Activated CD8-positive, alpha-beta T cell treated with anti-CD3 and anti-CD28 coated beads for 36 hours (primary cell): ENCODE data around the gene MTCL1. TPM values are rescaled to one million over a fixed set of nuclear protein-coding genes. Genes with fewer than 3 reads are reported as not detected.

ENCODE experiments used
- ATAC-seq: fragments of 200-7000 bp; cut with Tn5 transposase; one replicate; pipeline ENCODE4 v1.10.0; 2021; ENCODE audit warnings: mild to moderate bottlenecking, moderate library complexity
- CTCF ChIA-PET: fragments of 350-600 bp; sonication (Branson Sonifier 250); formaldehyde crosslinking; loops from one replicate; lab custom pipeline; 2021; ENCODE audit warnings: antibody characterized with exemption; lab: Charles Lee
- POLR2A ChIA-PET: fragments of 350-600 bp; sonication (Branson Sonifier 250); formaldehyde crosslinking; loops from one replicate; lab custom pipeline; 2021; ENCODE audit warnings: antibody characterized with exemption; lab: Charles Lee
- DNase-seq: peaks from one replicate; pipeline ENCODE4 v3.0.0-alpha.2; 2020
- H3K27ac Mint-ChIP-seq: one replicate; pipeline ENCODE4 v1.8.0; 2021; ENCODE audit warnings: mild to moderate bottlenecking, mixed read lengths
- H3K27me3 Mint-ChIP-seq: one replicate; pipeline ENCODE4 v1.8.0; 2021; ENCODE audit warnings: mixed read lengths
- H3K36me3 Mint-ChIP-seq: one replicate; pipeline ENCODE4 v1.8.0; 2021; ENCODE audit warnings: low read depth, mixed read lengths
- H3K4me1 Mint-ChIP-seq: one replicate; pipeline ENCODE4 v1.8.0; 2021; ENCODE audit warnings: low read depth, mixed read lengths
- H3K4me3 Mint-ChIP-seq: one replicate; pipeline ENCODE4 v1.8.0; 2021; ENCODE audit warnings: mild to moderate bottlenecking, moderate library complexity, mixed read lengths
- H3K9me3 Mint-ChIP-seq: one replicate; pipeline ENCODE4 v1.8.0; 2021; ENCODE audit warnings: mixed read lengths
- intact Hi-C: fragments of 100-400 bp; cut with micrococcal nuclease; formaldehyde crosslinking; loops from one replicate; pipeline ENCODE4 v1.10.0; 2022
- total RNA-seq, 2 experiments: library from RNA; stranded (reverse); gene quantifications; one replicate each; pipeline ENCODE4 v1.2.3, GENCODE V29; 2021
- TF ChIP-seq, protein P1 (sequence below): fragments of 200-600 bp; IDR thresholded peaks from one replicate; pipeline ENCODE4 v1.8.0; 2022; ENCODE audit warnings: antibody characterized with exemption, mild to moderate bottlenecking

Gene MTCL1
- total RNA-seq, 2 experiments from 2014 or later, result 0.25 to 0.52 TPM

DNA sequence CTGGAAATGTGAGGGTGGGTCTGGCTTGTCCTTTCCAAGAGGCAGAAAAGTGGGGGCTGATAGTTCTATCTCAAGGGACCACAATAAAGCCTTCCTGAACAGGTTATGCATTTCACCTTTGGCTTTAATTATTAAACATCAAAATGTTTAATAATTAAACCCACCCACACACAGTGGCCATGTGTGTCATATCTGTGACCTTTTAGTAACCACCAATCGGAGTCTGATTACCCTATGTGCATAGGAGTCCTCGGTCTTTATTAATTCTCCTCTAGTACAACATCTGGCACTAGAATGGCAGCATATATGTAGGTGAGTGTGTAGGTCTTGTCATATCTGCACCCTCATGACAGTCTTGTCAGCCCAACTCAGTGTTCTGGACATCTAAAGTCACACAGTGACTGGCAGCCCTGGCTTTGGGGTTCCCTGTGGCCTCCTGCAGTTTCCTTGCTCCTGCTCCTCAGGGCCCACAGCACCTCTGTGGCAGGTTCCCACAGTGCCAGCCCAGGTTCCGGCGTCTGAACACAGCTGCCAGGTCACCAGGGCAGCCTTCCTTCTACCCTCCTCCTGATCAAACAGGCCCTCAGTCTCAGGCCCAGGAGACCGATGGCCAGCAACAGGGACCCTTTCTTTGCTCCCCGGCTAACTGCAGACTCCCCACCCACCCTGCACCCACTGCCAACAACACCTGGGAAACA lies 100.9 kb downstream of the MTCL1 start:
- CTCF ChIA-PET, result no interaction called here
- no peaks in the 10 kb centered on the region for H3K9me3 Mint-ChIP-seq
- DNase-seq, result no peak
- POLR2A ChIA-PET, result no interaction called here
- intact Hi-C loops, result no loop called here
- H3K27me3 Mint-ChIP-seq, result no peaks in the 10 kb centered on the region
- ATAC-seq, result no peak
- peaks cover 15% of the 10 kb centered on the region for H3K4me1 Mint-ChIP-seq
- TF ChIP-seq, protein P1, sequence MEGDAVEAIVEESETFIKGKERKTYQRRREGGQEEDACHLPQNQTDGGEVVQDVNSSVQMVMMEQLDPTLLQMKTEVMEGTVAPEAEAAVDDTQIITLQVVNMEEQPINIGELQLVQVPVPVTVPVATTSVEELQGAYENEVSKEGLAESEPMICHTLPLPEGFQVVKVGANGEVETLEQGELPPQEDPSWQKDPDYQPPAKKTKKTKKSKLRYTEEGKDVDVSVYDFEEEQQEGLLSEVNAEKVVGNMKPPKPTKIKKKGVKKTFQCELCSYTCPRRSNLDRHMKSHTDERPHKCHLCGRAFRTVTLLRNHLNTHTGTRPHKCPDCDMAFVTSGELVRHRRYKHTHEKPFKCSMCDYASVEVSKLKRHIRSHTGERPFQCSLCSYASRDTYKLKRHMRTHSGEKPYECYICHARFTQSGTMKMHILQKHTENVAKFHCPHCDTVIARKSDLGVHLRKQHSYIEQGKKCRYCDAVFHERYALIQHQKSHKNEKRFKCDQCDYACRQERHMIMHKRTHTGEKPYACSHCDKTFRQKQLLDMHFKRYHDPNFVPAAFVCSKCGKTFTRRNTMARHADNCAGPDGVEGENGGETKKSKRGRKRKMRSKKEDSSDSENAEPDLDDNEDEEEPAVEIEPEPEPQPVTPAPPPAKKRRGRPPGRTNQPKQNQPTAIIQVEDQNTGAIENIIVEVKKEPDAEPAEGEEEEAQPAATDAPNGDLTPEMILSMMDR, result no peak
- no peak overlapping the region for H3K27ac Mint-ChIP-seq
- H3K4me3 Mint-ChIP-seq, result no peak overlapping the region
- no peaks in the 10 kb centered on the region for H3K36me3 Mint-ChIP-seq

- ATAC-seq, result no peak
- TF ChIP-seq, protein P1, result no peak
- no peak overlapping the region for H3K4me3 Mint-ChIP-seq
- H3K27ac Mint-ChIP-seq, result no peak overlapping the region
- no peaks in the 10 kb centered on the region for H3K36me3 Mint-ChIP-seq
- H3K27me3 Mint-ChIP-seq, result no peaks in the 10 kb centered on the region
- no peaks in the 10 kb centered on the region for H3K9me3 Mint-ChIP-seq
- intact Hi-C loops, result no loop called here
- peaks cover 15% of the 10 kb centered on the region for H3K4me1 Mint-ChIP-seq
- POLR2A ChIA-PET, result no interaction called here
- CTCF ChIA-PET, result interaction anchor here (1.2 kb wide), 1 partner anchor 12 kb away, joined by 4 read pairs; no protein-coding TSS in a partner anchor
- no peak for DNase-seq
These were observed 101.6 kb downstream of the MTCL1 start for GRCh38 chr18:8806798-8807487.

DNA sequence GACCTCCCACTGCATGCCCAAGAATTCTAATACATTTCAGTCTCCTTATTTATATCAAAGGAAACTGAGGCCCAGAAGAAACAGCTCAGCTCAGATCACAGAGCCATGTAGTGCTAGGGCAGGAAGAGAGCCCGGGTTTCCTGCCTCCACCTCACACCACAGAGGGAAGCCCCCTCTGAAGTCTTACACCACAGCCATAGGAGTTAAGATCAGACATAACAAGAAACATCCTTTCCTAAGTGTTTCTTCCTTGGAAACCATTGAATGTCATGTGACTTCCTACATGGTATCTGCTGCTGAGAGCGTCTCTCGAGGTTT lies 102.1 kb downstream of the MTCL1 start:
- TF ChIP-seq, protein P1, result no peak
- ATAC-seq (peak; percentile 39), DNase-seq (peak; percentile 17)
- intact Hi-C loops, result no loop called here
- H3K4me1 Mint-ChIP-seq, result peaks cover 15% of the 10 kb centered on the region
- no peaks in the 10 kb centered on the region for H3K36me3 Mint-ChIP-seq
- no peak overlapping the region for H3K4me3 Mint-ChIP-seq
- H3K9me3 Mint-ChIP-seq, result no peaks in the 10 kb centered on the region
- CTCF ChIA-PET, result interaction anchor here (0.6 to 1.2 kb wide), 2 partner anchors 12 to 523 kb away, joined by 3 to 4 read pairs; no protein-coding TSS in a partner anchor
- no peak overlapping the region for H3K27ac Mint-ChIP-seq
- POLR2A ChIA-PET, result no interaction called here
- no peaks in the 10 kb centered on the region for H3K27me3 Mint-ChIP-seq

GRCh38 chr18:8808001-8808400 lies 102.6 kb downstream of the MTCL1 start:
- Mint-ChIP-seq H3K4me3 (no peak overlapping the region), H3K27ac (no peak overlapping the region), H3K4me1 (peaks cover 15% of the 10 kb centered on the region), H3K9me3 (no peaks in the 10 kb centered on the region), H3K36me3 (no peaks in the 10 kb centered on the region), H3K27me3 (no peaks in the 10 kb centered on the region)
- ChIA-PET CTCF (interaction anchor here (0.6 to 1.2 kb wide), 2 partner anchors 13 to 523 kb away, joined by 3 to 4 read pairs; no protein-coding TSS in a partner anchor), POLR2A (no interaction called here)
- TF ChIP-seq, protein P1, result no peak
- intact Hi-C loops, result no loop called here
- ATAC-seq (no peak), DNase-seq (no peak)

GRCh38 chr18:8809514-8809913 lies 104.2 kb downstream of the MTCL1 start:
- Mint-ChIP-seq H3K36me3 (no peaks in the 10 kb centered on the region), H3K27me3 (no peaks in the 10 kb centered on the region), H3K4me3 (no peak overlapping the region), H3K4me1 (peaks cover 15% of the 10 kb centered on the region), H3K27ac (no peak overlapping the region), H3K9me3 (no peaks in the 10 kb centered on the region)
- ATAC-seq, result no peak
- TF ChIP-seq, protein P1, result no peak
- ChIA-PET POLR2A (no interaction called here), CTCF (no interaction called here)
- no peak for DNase-seq
- intact Hi-C loops, result no loop called here
